HEK293 (cell line): ENCODE results near the gene COQ6.

Experiments used
- CTCF ChIA-PET: fragments of 350-600 bp; formaldehyde crosslinking; extraction: SDS; loops from one replicate; lab custom pipeline; 2021; ENCODE audit warnings: antibody characterized with exemption; lab: Yijun Ruan, JAX
- POLR2A ChIA-PET: fragments of 300-600 bp; formaldehyde crosslinking; extraction: SDS; loops from one replicate; lab custom pipeline; 2020; ENCODE audit warnings: antibody characterized with exemption, inconsistent platforms; lab: Yijun Ruan, JAX
- H3K27ac ChIP-seq: fragments of 200-500 bp; sonication (Bioruptor generic); 2 replicates; pipeline ENCODE4 v1.5.1; 2014; ENCODE audit warnings: low read depth, low read length, control low read depth, inconsistent platforms; ENCODE audit errors: extremely low read depth
- H3K36me3 ChIP-seq, 2 experiments: fragments of 200-500 bp in 1 of 2; sonication (Bioruptor generic) in 1 of 2; 1 replicate in 1 of 2; 2 replicates in 1 of 2; pipeline ENCODE4 v1.5.1; 2014 to 2017; ENCODE audit warnings: inconsistent platforms in 2 of 2, low read length in 2 of 2; ENCODE audit not compliant: control insufficient read depth in 2 of 2, insufficient read depth in 1 of 2
- H3K4me1 ChIP-seq: fragments of 200-500 bp; sonication (Bioruptor generic); 2 replicates; pipeline ENCODE4 v1.5.1; 2014; ENCODE audit warnings: mild to moderate bottlenecking, low read length, inconsistent platforms; ENCODE audit not compliant: control insufficient read depth, insufficient read depth
- H3K4me3 ChIP-seq: 2 replicates; pipeline ENCODE4 v1.5.1; 2011; ENCODE audit warnings: low read depth, mild to moderate bottlenecking, control low read depth, low read length, moderate library complexity
- H3K9me3 ChIP-seq: fragments of 200-500 bp; sonication (Bioruptor generic); 2 replicates; pipeline ENCODE4 v1.5.1; 2014; ENCODE audit warnings: low read depth, low read length, inconsistent platforms; ENCODE audit not compliant: control insufficient read depth, insufficient read depth
- GLIS1 ChIP-seq: fragments of 450-650 bp; formaldehyde crosslinking; IDR thresholded peaks from 2 replicates; pipeline ENCODE4 v1.5.1; 2016; ENCODE audit warnings: missing biosample characterization, missing genetic modification characterization
- KLF10 ChIP-seq: fragments of 450-650 bp; IDR thresholded peaks from 2 replicates; pipeline ENCODE4 v1.5.1; 2018; ENCODE audit warnings: missing biosample characterization, mild to moderate bottlenecking, missing genetic modification characterization
- OSR2 ChIP-seq: fragments of 450-650 bp; formaldehyde crosslinking; IDR thresholded peaks from 2 replicates; pipeline ENCODE4 v1.5.1; 2016; ENCODE audit warnings: missing biosample characterization, missing genetic modification characterization
- ZBTB20 ChIP-seq: fragments of 450-650 bp; formaldehyde crosslinking; IDR thresholded peaks from 2 replicates; pipeline ENCODE4 v1.5.1; 2016; ENCODE audit warnings: missing biosample characterization, missing genetic modification characterization
- ZNF114 ChIP-seq: fragments of 450-650 bp; formaldehyde crosslinking; IDR thresholded peaks from 2 replicates; pipeline ENCODE4 v1.5.0; 2017; ENCODE audit warnings: missing biosample characterization, missing genetic modification characterization
- ZNF175 ChIP-seq: fragments of 450-650 bp; formaldehyde crosslinking; IDR thresholded peaks from 2 replicates; pipeline ENCODE4 v1.5.1; 2016; ENCODE audit warnings: missing biosample characterization, missing genetic modification characterization
- ZNF221 ChIP-seq: fragments of 450-650 bp; formaldehyde crosslinking; IDR thresholded peaks from 2 replicates; pipeline ENCODE4 v1.5.1; 2017; ENCODE audit warnings: missing biosample characterization, missing genetic modification characterization, borderline replicate concordance
- ZNF266 ChIP-seq: fragments of 450-650 bp; formaldehyde crosslinking; IDR thresholded peaks from 2 replicates; pipeline ENCODE4 v1.5.1; 2016; ENCODE audit warnings: missing biosample characterization, missing genetic modification characterization, low read depth
- ZNF530 ChIP-seq: fragments of 450-650 bp; formaldehyde crosslinking; IDR thresholded peaks from 2 replicates; pipeline ENCODE4 v1.5.1; 2016; ENCODE audit warnings: low read depth, missing biosample characterization, missing genetic modification characterization
- ZNF623 ChIP-seq: fragments of 450-650 bp; formaldehyde crosslinking; IDR thresholded peaks from 2 replicates; pipeline ENCODE4 v1.5.1; 2016; ENCODE audit warnings: missing biosample characterization, missing genetic modification characterization
- ZNF660 ChIP-seq: fragments of 450-650 bp; IDR thresholded peaks from 2 replicates; pipeline ENCODE4 v1.5.1; 2018; ENCODE audit warnings: missing biosample characterization, mild to moderate bottlenecking, missing genetic modification characterization
- ZNF768 ChIP-seq: fragments of 450-650 bp; formaldehyde crosslinking; IDR thresholded peaks from 2 replicates; pipeline ENCODE4 v1.5.1; 2018; ENCODE audit warnings: missing biosample characterization, mild to moderate bottlenecking, missing genetic modification characterization
- ZNF791 ChIP-seq: fragments of 450-650 bp; formaldehyde crosslinking; IDR thresholded peaks from 2 replicates; pipeline ENCODE4 v1.5.1; 2016; ENCODE audit warnings: missing biosample characterization, missing genetic modification characterization
- ZNF792 ChIP-seq: fragments of 450-650 bp; formaldehyde crosslinking; IDR thresholded peaks from 2 replicates; pipeline ENCODE4 v1.5.1; 2016; ENCODE audit warnings: missing biosample characterization, missing genetic modification characterization
- ZSCAN23 ChIP-seq: fragments of 450-650 bp; formaldehyde crosslinking; IDR thresholded peaks from 2 replicates; pipeline ENCODE4 v1.5.1; 2016; ENCODE audit warnings: missing biosample characterization, missing genetic modification characterization
- TF ChIP-seq, protein P1 (sequence below): fragments of 450-650 bp; formaldehyde crosslinking; IDR thresholded peaks from 2 replicates; pipeline ENCODE4 v1.5.1; 2016; ENCODE audit warnings: missing biosample characterization, missing genetic modification characterization, borderline replicate concordance
- TF ChIP-seq, protein P2 (sequence below): fragments of 450-650 bp; formaldehyde crosslinking; IDR thresholded peaks from 2 replicates; pipeline ENCODE4 v1.5.1; 2016; ENCODE audit warnings: missing biosample characterization, missing genetic modification characterization
- TF ChIP-seq, protein P3 (sequence below): fragments of 450-650 bp; formaldehyde crosslinking; IDR thresholded peaks from 2 replicates; pipeline ENCODE4 v1.5.1; 2016; ENCODE audit warnings: missing biosample characterization, missing genetic modification characterization
- TF ChIP-seq, protein P4 (sequence below): fragments of 450-650 bp; formaldehyde crosslinking; IDR thresholded peaks from 2 replicates; pipeline ENCODE4 v1.5.1; 2016; ENCODE audit warnings: missing biosample characterization, missing genetic modification characterization

The COQ6 gene

DNA sequence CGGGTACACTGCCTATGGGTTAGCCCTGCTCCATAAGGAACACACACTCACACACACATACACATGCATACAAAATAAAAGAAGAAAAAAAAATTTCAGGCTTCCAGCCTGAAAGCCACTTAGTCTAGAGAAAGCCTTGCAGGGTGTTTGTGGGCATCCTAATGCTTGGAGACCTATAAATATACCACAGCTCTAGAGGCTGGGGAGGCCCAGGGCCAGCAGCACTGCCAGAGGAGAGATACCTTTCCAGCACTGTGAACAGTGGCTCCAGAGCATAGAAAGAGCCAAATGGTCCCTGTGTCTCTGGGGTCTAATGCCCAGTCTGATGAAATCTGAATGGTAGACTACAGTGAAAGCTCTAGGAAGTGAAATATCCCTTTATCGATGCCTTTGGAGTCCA is 13.1 kb upstream of the COQ6 start:
- Histone ChIP-seq H3K36me3 (peaks cover 12 to 55% of the 10 kb centered on the region in 2 experiments), H3K9me3 (no peaks in the 10 kb centered on the region), H3K4me3 (no peak overlapping the region), H3K27ac (no peak overlapping the region), H3K4me1 (no peaks in the 10 kb centered on the region)
- TF ChIP-seq, protein P1, sequence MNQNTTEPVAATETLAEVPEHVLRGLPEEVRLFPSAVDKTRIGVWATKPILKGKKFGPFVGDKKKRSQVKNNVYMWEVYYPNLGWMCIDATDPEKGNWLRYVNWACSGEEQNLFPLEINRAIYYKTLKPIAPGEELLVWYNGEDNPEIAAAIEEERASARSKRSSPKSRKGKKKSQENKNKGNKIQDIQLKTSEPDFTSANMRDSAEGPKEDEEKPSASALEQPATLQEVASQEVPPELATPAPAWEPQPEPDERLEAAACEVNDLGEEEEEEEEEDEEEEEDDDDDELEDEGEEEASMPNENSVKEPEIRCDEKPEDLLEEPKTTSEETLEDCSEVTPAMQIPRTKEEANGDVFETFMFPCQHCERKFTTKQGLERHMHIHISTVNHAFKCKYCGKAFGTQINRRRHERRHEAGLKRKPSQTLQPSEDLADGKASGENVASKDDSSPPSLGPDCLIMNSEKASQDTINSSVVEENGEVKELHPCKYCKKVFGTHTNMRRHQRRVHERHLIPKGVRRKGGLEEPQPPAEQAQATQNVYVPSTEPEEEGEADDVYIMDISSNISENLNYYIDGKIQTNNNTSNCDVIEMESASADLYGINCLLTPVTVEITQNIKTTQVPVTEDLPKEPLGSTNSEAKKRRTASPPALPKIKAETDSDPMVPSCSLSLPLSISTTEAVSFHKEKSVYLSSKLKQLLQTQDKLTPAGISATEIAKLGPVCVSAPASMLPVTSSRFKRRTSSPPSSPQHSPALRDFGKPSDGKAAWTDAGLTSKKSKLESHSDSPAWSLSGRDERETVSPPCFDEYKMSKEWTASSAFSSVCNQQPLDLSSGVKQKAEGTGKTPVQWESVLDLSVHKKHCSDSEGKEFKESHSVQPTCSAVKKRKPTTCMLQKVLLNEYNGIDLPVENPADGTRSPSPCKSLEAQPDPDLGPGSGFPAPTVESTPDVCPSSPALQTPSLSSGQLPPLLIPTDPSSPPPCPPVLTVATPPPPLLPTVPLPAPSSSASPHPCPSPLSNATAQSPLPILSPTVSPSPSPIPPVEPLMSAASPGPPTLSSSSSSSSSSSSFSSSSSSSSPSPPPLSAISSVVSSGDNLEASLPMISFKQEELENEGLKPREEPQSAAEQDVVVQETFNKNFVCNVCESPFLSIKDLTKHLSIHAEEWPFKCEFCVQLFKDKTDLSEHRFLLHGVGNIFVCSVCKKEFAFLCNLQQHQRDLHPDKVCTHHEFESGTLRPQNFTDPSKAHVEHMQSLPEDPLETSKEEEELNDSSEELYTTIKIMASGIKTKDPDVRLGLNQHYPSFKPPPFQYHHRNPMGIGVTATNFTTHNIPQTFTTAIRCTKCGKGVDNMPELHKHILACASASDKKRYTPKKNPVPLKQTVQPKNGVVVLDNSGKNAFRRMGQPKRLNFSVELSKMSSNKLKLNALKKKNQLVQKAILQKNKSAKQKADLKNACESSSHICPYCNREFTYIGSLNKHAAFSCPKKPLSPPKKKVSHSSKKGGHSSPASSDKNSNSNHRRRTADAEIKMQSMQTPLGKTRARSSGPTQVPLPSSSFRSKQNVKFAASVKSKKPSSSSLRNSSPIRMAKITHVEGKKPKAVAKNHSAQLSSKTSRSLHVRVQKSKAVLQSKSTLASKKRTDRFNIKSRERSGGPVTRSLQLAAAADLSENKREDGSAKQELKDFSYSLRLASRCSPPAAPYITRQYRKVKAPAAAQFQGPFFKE, result no peak
- TF ChIP-seq, protein P2, sequence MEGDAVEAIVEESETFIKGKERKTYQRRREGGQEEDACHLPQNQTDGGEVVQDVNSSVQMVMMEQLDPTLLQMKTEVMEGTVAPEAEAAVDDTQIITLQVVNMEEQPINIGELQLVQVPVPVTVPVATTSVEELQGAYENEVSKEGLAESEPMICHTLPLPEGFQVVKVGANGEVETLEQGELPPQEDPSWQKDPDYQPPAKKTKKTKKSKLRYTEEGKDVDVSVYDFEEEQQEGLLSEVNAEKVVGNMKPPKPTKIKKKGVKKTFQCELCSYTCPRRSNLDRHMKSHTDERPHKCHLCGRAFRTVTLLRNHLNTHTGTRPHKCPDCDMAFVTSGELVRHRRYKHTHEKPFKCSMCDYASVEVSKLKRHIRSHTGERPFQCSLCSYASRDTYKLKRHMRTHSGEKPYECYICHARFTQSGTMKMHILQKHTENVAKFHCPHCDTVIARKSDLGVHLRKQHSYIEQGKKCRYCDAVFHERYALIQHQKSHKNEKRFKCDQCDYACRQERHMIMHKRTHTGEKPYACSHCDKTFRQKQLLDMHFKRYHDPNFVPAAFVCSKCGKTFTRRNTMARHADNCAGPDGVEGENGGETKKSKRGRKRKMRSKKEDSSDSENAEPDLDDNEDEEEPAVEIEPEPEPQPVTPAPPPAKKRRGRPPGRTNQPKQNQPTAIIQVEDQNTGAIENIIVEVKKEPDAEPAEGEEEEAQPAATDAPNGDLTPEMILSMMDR, result no peak
- TF ChIP-seq ZNF266 (tag by site-specific recombination) (no peak), KLF10 (tag by site-specific recombination) (no peak), ZNF660 (no peak), ZNF623 (tag by site-specific recombination) (no peak), ZNF175 (tag by site-specific recombination) (no peak), ZBTB20 (tag by site-specific recombination) (no peak), ZNF221 (no peak), ZSCAN23 (tag by site-specific recombination) (no peak), ZNF530 (tag by site-specific recombination) (no peak)
- TF ChIP-seq, protein P3, sequence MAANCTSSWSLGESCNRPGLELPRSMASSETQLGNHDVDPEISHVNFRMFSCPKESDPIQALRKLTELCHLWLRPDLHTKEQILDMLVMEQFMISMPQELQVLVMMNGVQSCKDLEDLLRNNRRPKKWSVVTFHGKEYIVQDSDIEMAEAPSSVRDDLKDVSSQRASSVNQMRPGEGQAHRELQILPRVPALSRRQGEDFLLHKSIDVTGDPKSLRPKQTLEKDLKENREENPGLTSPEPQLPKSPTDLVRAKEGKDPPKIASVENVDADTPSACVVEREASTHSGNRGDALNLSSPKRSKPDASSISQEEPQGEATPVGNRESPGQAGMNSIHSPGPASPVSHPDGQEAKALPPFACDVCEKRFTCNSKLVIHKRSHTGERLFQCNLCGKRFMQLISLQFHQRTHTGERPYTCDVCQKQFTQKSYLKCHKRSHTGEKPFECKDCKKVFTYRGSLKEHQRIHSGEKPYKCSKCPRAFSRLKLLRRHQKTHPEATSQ (tag by site-specific recombination), result no peak
- TF ChIP-seq, protein P4, sequence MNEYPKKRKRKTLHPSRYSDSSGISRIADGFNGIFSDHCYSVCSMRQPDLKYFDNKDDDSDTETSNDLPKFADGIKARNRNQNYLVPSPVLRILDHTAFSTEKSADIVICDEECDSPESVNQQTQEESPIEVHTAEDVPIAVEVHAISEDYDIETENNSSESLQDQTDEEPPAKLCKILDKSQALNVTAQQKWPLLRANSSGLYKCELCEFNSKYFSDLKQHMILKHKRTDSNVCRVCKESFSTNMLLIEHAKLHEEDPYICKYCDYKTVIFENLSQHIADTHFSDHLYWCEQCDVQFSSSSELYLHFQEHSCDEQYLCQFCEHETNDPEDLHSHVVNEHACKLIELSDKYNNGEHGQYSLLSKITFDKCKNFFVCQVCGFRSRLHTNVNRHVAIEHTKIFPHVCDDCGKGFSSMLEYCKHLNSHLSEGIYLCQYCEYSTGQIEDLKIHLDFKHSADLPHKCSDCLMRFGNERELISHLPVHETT (tag by site-specific recombination), result no peak
- ChIA-PET POLR2A (no interaction called here), CTCF (interaction anchor here (1.0 kb wide), 1 partner anchor 111 kb away, joined by 3 read pairs; no protein-coding TSS in a partner anchor)

DNA sequence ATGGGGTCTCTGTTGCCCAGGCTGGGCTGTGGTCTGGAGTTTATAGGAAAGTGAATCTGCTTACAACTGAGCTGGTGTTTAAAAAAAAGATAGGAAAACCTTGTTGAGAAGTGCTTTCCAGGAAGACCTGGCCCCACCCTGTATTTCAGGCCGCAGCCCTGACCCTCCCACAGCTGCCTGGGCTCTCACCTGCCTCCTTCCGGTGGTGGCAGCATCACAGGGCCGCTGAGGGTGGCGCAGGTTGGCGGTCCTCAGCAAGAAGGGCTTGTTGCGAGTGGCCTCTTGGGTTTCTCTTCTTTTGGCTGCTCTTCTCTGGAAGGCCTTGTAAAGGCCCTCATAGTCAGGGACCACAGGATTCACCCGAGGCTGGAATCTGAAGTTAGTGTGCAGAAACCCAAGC is 7.9 kb upstream of the COQ6 start:
- Histone ChIP-seq H3K9me3 (no peaks in the 10 kb centered on the region), H3K27ac (no peak overlapping the region), H3K36me3 (peaks cover 0 to 43% of the 10 kb centered on the region in 2 experiments; a peak in 2 of 3 replicates), H3K4me1 (no peaks in the 10 kb centered on the region), H3K4me3 (no peak overlapping the region)
- ChIA-PET CTCF (interaction anchor here (0.6 kb wide), 1 partner anchor 75 kb away, joined by 3 read pairs; no protein-coding TSS in a partner anchor), POLR2A (no interaction called here)
- TF ChIP-seq GLIS1 (tag by site-specific recombination), result no peak
- no peak for TF ChIP-seq ZNF792 (tag by site-specific recombination)
- TF ChIP-seq OSR2 (tag by site-specific recombination), result no peak
- no peak for TF ChIP-seq ZNF791 (tag by site-specific recombination)
- no peak for TF ChIP-seq ZNF114 (tag by site-specific recombination)
- no peak for TF ChIP-seq ZNF768 (tag by site-specific recombination)
